Testis (tissue), 3 donors: ENCODE results near the gene RHEB. TPM values are rescaled to one million over a fixed set of nuclear protein-coding genes. Genes with fewer than 3 reads are reported as not detected.
A peak's percentile ranks its signal among the peaks of the same experiment; 100 is the strongest.

ENCODE experiments used
- DNase-seq: peaks from one replicate; pipeline ENCODE4 v3.0.0-alpha.2; 2019
- H3K27ac ChIP-seq, 2 donors: fragments of 200-600 bp; sonication (generic); one replicate each; pipeline ENCODE4 v1.5.1; 2019
- H3K27me3 ChIP-seq: fragments of 200-600 bp; sonication (generic); one replicate; pipeline ENCODE4 v1.5.1; 2019
- H3K36me3 ChIP-seq: fragments of 200-600 bp; sonication (generic); one replicate; pipeline ENCODE4 v1.5.1; 2017; ENCODE audit warnings: low read depth; ENCODE audit errors: missing control alignments
- H3K4me1 ChIP-seq: fragments of 200-600 bp; sonication (generic); one replicate; pipeline ENCODE4 v1.5.1; 2019
- H3K4me3 ChIP-seq, 2 donors: fragments of 200-600 bp; sonication (generic); one replicate each; pipeline ENCODE4 v1.5.1; 2017 to 2019
- H3K9me3 ChIP-seq: fragments of 200-600 bp; sonication (generic); one replicate; pipeline ENCODE4 v1.5.1; 2017
- CTCF ChIP-seq, 3 experiments: fragments of 450-650 bp in 2 of 3; fragments of 200-600 bp in 1 of 3; sonication (generic) in 1 of 3; IDR thresholded peaks; one replicate each; pipeline ENCODE4 v1.5.1; 2016 to 2019; ENCODE audit warnings: antibody characterized with exemption in 3 of 3, mild to moderate bottlenecking in 2 of 3, moderate library complexity in 1 of 3
- POLR2A ChIP-seq: fragments of 450-650 bp; IDR thresholded peaks from one replicate; pipeline ENCODE4 v1.6.1; 2017; ENCODE audit warnings: antibody characterized with exemption, mild to moderate bottlenecking, moderate library complexity
- WGBS, 2 donors: methylation state at CpG; one replicate each; pipeline ENCODE4 v1.1.5; 2018; 5-methylcytosine and 5-hydroxymethylcytosine counted together
- intact Hi-C: fragments of 100-400 bp; cut with DNase I; formaldehyde crosslinking; loops from one replicate; pipeline ENCODE4 v1.15.1; 2023; ENCODE audit warnings: low total_unique reads
- polyA plus RNA-seq: library from polyadenylated mRNA; stranded (reverse); fragments of 350-450 nt; fragmentation: Illumina TruSeq; extraction: RNeasy Lipid Tissue Mini Kit (QIAGEN cat#74804); gene quantifications from one replicate; pipeline ENCODE4 v1.2.3, GENCODE V29; 2014; ENCODE audit warnings: low read depth, low replicate concordance; ENCODE audit not compliant: insufficient read depth
- total RNA-seq, 2 donors: library from RNA; depleted of rRNA; stranded (reverse); fragments of >200 nt; gene quantifications; one replicate each; pipeline ENCODE4 v1.2.3, GENCODE V29; 2016

The RHEB gene
- total and polyA plus RNA-seq, 3 donors from 2014 or later, result 59.4 to 88.1 (median 74.6) TPM

- no peak for TF ChIP-seq POLR2A
- no peak for TF ChIP-seq CTCF (IDR thresholded peaks at IDR 0.05)
- no peak for DNase-seq
- WGBS, 2 donors, result 92% methylated on average over 6 of the region's 6 CpGs
- Histone ChIP-seq H3K4me1 (peaks cover 6% of the 10 kb centered on the region), H3K36me3 (no peaks in the 10 kb centered on the region), H3K9me3 (no peaks in the 10 kb centered on the region), H3K27ac (no peak overlapping the region), H3K4me3 (no peak overlapping the region), H3K27me3 (no peaks in the 10 kb centered on the region)
- intact Hi-C loops, result no loop called here
These were observed 23.0 kb upstream of the RHEB start for GRCh38 chr7:151542606-151543130.

- Histone ChIP-seq H3K27ac (no peak overlapping the region), H3K9me3 (no peaks in the 10 kb centered on the region), H3K27me3 (no peaks in the 10 kb centered on the region), H3K36me3 (no peaks in the 10 kb centered on the region), H3K4me3 (no peak overlapping the region), H3K4me1 (peaks cover 6% of the 10 kb centered on the region)
- TF ChIP-seq POLR2A (no peak), CTCF (IDR thresholded peaks at IDR 0.05) (no peak)
- WGBS, 2 donors, result 87 to 89% methylated on average over 17 of the region's 17 CpGs
- no peak for DNase-seq
- intact Hi-C loops, result no loop called here
These were observed 22.2 kb upstream of the RHEB start for GRCh38 chr7:151541709-151542499.

GRCh38 chr7:151540146-151540545, 20.5 kb upstream of the RHEB start:
- WGBS, 2 donors, result 94 to 97% methylated on average over 4 of the region's 4 CpGs
- DNase-seq, result no peak
- TF ChIP-seq CTCF (IDR thresholded peaks at IDR 0.05) (no peak), POLR2A (no peak)

GRCh38 chr7:151539088-151539671, 19.5 kb upstream of the RHEB start:
- intact Hi-C loops, result no loop called here
- Histone ChIP-seq H3K9me3 (no peaks in the 10 kb centered on the region), H3K4me3 (no peak overlapping the region), H3K36me3 (no peaks in the 10 kb centered on the region), H3K27me3 (no peaks in the 10 kb centered on the region), H3K4me1 (peaks cover 6% of the 10 kb centered on the region), H3K27ac (peak overlapping the region in 1 of 2 donors; percentile 14)
- DNase-seq, result peak; percentile 37
- WGBS, 2 donors, result 56 to 57% methylated on average over 9 of the region's 9 CpGs
- no peak for TF ChIP-seq POLR2A
- no peak for TF ChIP-seq CTCF (IDR thresholded peaks at IDR 0.05)

More at GRCh38 chr7:151540146-151540545, 20.5 kb upstream of the RHEB start:
- no peak overlapping the region for H3K27ac ChIP-seq
- intact Hi-C loops, result no loop called here
- no peak overlapping the region for H3K4me3 ChIP-seq
- no peaks in the 10 kb centered on the region for H3K27me3 ChIP-seq
- no peaks in the 10 kb centered on the region for H3K36me3 ChIP-seq
- peaks cover 6% of the 10 kb centered on the region for H3K4me1 ChIP-seq
- H3K9me3 ChIP-seq, result no peaks in the 10 kb centered on the region
